Astrocyte of the spinal cord (primary cell): ENCODE results near the gene NDOR1.

ENCODE experiments used
- DNase-seq: peaks from one replicate; pipeline ENCODE4 v3.0.0; 2011; ENCODE audit warnings: low read depth, low spot score
- H3K4me3 ChIP-seq: 2 replicates; pipeline ENCODE4 v1.5.1; 2011; ENCODE audit warnings: low read depth, mild to moderate bottlenecking, low read length, moderate library complexity
- in situ Hi-C: cut with HindIII; loops from 2 replicates; pipeline ENCODE4 v1.10.0; 2017; ENCODE audit warnings: low sequenced_read_pairs
- TF ChIP-seq, protein P1 (sequence below): IDR thresholded peaks from 2 replicates; pipeline ENCODE4 v1.5.1; 2012; ENCODE audit warnings: low read depth, mild to moderate bottlenecking, low read length, inconsistent platforms

Gene NDOR1

DNA sequence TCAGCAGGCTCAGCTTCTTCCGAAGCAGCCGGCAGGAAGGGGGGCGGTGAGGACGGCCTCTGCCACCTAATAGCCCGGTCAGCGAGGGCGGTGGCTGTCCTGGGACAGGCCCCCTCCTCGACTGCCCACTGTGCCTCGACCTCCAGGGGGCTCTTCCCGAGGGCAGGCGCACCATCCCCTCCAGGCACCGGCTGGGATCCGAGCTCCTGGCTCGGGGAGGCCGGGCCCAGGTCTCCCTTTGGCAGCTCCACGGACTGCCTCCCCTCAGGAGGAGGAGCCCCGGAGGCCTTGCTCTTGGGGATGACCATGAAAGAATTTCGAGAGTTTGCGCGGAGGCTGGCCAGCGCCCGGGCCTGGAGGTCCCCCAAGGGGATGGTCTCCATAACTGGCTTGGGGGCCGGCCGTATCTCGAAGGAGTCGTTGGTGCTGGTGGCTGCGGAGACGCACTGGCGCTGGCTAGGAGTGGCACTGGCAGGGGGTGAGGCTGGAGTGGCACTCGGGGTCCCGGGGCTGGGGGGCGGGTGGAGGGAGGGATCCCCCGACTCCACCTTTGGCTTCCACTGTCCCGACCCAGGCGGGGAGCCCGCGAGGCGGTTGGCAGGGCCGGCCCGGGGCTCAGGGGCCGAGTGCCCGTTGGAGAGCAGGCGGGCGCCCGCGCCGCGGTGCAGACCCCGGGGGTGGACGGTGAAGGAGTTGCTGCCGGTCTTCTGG is 5.9 kb upstream of the NDOR1 start:
- TF ChIP-seq, protein P1, sequence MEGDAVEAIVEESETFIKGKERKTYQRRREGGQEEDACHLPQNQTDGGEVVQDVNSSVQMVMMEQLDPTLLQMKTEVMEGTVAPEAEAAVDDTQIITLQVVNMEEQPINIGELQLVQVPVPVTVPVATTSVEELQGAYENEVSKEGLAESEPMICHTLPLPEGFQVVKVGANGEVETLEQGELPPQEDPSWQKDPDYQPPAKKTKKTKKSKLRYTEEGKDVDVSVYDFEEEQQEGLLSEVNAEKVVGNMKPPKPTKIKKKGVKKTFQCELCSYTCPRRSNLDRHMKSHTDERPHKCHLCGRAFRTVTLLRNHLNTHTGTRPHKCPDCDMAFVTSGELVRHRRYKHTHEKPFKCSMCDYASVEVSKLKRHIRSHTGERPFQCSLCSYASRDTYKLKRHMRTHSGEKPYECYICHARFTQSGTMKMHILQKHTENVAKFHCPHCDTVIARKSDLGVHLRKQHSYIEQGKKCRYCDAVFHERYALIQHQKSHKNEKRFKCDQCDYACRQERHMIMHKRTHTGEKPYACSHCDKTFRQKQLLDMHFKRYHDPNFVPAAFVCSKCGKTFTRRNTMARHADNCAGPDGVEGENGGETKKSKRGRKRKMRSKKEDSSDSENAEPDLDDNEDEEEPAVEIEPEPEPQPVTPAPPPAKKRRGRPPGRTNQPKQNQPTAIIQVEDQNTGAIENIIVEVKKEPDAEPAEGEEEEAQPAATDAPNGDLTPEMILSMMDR = no peak
- peak overlapping the region; percentile 37 for H3K4me3 ChIP-seq
- in situ Hi-C loops = no loop called here
- peak; percentile 19 for DNase-seq

DNA sequence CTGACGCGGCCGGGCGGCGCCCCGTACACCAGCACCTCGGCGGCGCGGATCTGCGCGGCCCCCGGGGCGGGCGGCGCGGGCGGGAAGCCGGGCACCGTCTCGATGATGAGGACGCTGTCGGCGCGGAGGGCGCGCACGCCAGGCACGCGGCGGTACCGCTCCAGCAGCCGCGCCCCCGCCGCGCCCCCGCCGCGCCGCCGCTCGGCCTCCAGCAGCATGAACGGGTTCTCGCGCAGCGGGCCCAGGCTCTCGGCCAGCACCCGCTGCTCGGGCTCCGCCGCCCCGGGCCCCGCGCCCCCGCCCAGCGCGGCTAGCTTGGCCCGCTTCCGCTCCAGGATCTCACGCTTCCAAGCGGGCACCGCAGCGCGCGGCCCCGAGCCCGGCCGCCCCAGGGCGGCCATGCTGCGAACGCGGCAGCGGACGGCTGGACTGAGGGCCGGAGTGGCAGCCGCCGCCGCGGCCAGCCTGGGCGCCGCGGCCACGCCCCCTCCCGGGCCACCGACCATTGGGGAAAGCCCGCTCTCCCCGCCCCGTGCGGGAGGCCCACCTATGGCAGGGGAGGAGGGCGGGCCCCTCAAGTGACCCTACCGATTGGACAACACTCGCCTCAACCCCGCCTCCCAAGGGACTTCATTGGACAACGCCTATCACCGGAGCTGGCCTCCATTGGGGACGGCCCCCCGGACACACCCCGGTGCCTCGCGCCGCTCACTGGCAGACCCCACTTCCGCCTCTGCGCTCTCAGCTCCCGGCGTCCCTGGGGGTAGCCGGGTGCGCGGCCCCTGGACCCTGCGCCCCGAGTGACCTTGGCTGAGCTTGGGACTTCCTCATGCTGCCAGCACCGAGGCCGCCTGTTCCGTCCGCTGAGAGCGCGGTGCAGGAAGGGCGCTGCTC is 4.9 kb upstream of the NDOR1 start, which contains the start of gene TPRN:
TPRN (minus strand) TSS at position 431 of the 894 bp plus-strand sequence; CDS start at position 401, 30 bp downstream.
- H3K4me3 ChIP-seq = peak within 1 kb of the TSS; percentile 58
- peak; percentile 99 for DNase-seq
- TF ChIP-seq, protein P1 = no peak
- in situ Hi-C loops = no loop called here

DNA sequence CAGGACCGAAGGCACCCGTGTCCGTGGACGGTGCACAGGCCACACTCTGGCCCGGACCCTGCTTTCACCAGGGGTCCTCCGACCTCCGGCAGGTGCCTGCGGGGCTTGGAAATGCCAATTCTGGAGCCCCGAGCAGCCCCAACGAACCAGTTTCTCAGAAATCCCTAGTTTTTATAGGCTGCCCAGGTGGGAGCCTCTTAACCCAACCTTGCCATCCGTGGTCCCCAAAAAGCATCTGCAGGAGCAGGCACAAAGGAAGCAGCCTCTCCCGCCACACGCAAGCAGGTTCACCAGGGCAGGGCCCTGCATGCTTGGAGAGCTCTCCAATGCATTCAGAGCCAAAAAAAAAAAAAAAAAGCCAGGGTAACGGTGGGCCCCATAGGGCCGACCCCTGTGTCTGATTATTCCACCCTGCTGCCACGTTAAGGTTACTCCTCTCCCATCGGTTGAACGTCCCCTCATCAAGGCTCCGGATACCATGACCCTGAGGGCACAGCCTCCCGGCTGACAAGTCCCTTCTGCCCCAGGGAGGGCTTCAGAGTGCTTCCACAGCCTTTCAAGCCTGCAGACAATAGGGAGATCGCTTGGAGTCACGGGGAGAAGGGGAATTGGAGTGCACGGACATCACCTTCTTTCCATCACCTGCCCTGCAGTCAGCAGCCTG is 4.2 kb upstream of the NDOR1 start:
- DNase-seq = no peak
- peak overlapping the region; percentile 58 for H3K4me3 ChIP-seq
- TF ChIP-seq, protein P1 = no peak
- in situ Hi-C loops = no loop called here

DNA sequence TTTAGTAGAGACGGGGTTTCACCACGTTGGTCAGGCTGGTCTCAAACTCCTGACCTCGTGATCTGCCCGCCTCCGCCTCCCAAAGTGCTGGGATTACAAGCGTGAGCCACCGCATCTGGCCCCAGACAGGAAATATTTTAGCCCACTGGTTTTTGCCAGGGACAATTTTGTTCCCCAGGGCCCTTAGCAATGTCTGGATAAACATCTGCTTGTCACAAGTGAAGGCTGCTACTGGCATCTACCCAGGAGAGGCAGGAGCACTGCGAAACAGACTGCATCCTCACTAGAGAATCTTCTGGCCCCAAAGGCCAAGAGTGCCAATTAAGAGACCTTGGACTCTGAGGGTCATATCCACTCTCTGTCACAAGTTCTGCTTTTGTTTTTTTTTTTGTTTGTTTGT is 2.5 kb upstream of the NDOR1 start:
- DNase-seq = no peak
- H3K4me3 ChIP-seq = no peak overlapping the region
- TF ChIP-seq, protein P1 = no peak
- in situ Hi-C loops = no loop called here

DNA sequence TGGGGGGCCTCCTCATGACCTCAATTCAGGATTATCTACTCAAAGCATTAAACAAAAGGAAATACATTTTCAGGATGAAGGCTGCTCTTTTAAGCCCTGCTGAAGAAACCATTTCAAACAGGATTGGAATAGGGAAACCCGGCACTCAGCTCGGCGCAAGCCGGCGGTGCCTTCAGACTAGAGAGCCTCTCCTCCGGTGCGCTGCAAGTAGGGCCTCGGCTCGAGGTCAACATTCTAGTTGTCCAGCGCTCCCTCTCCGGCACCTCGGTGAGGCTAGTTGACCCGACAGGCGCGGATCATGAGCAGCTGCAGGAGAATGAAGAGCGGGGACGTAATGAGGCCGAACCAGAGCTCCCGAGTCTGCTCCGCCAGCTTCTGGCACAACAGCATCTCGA is 772 bp upstream of the NDOR1 start:
- DNase-seq = no peak
- in situ Hi-C loops = no loop called here
- H3K4me3 ChIP-seq = peak overlapping the region; percentile 90
- TF ChIP-seq, protein P1 = no peak

DNA sequence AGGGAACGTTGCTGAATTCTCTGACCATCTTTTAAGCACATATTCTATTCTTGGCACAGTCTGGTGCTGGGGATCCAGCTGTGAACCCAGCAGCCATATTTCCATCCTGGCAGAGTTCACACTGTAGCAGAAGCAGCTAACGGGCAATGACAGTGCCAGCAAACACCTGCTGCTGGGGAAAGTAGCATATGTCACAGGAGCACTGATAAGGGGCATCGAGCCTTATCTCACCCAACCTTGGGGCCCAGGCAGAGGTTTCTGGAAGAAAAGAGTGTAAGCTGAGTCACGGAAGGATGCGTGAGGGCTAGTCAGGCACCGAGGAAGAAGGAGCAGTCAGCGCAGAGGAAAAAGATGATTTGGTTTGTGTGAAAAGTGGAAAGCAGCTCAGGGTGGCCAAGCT is 1.1 kb downstream of the NDOR1 start:
- TF ChIP-seq, protein P1 = no peak
- peak overlapping the region; percentile 90 for H3K4me3 ChIP-seq
- in situ Hi-C loops = no loop called here
- DNase-seq = no peak
